Sigmoid colon (tissue), 7 donors: Measurements from ENCODE around the gene MRPL55. TPM values are rescaled to one million over a fixed set of nuclear protein-coding genes. Genes with fewer than 3 reads are reported as not detected.

ENCODE experiments used
- DNase-seq: peaks from one replicate; pipeline ENCODE4 v3.0.0-alpha.2; 2019
- H3K27ac ChIP-seq, 4 donors: fragments of 200-600 bp; sonication (generic); one replicate each; pipeline ENCODE4 v1.5.1; 2016 to 2019; ENCODE audit warnings: mild to moderate bottlenecking in 1 of 4
- H3K27me3 ChIP-seq, 3 donors: fragments of 200-600 bp; sonication (generic); one replicate each; pipeline ENCODE4 v1.5.1; 2019; ENCODE audit warnings: mild to moderate bottlenecking in 1 of 3
- H3K36me3 ChIP-seq, 4 donors: fragments of 200-600 bp; sonication (generic); one replicate each; pipeline ENCODE4 v1.5.1; 2016 to 2019
- H3K4me1 ChIP-seq, 4 donors: fragments of 200-600 bp; sonication (generic); one replicate each; pipeline ENCODE4 v1.5.1; 2017 to 2019
- H3K4me3 ChIP-seq, 4 donors: fragments of 200-600 bp; sonication (generic); one replicate each; pipeline ENCODE4 v1.5.1; 2017 to 2019; ENCODE audit warnings: mild to moderate bottlenecking in 2 of 4, moderate library complexity in 1 of 4
- H3K9me3 ChIP-seq, 4 donors: fragments of 200-600 bp in 3 of 4; sonication (generic) in 3 of 4; one replicate each; pipeline versions ENCODE4 v1.5.1 to v1.6.1; 2013 to 2019
- CTCF ChIP-seq, 4 experiments: fragments of 450-650 bp in 3 of 4; fragments of 200-600 bp in 1 of 4; IDR thresholded peaks; one replicate each; pipeline ENCODE4 v1.5.1; 2016 to 2019; ENCODE audit warnings: antibody characterized with exemption in 4 of 4, mild to moderate bottlenecking in 3 of 4, moderate library complexity in 2 of 4
- EP300 ChIP-seq, 4 donors: sonication (generic); formaldehyde crosslinking; IDR thresholded peaks; one replicate each; pipeline ENCODE4 v1.6.1; 2017; ENCODE audit warnings: antibody characterized with exemption in 4 of 4
- POLR2A ChIP-seq, 2 donors: fragments of 450-650 bp; IDR thresholded peaks; one replicate each; pipeline ENCODE4 v1.6.1; 2016; ENCODE audit warnings: antibody characterized with exemption in 2 of 2, mild to moderate bottlenecking in 2 of 2, moderate library complexity in 2 of 2
- POLR2AphosphoS5 ChIP-seq, 4 donors: sonication (generic); formaldehyde crosslinking; IDR thresholded peaks; one replicate each; pipeline ENCODE4 v1.6.1; 2017; ENCODE audit warnings: antibody characterized with exemption in 4 of 4
- WGBS, 2 donors: extraction: QIAGEN DNeasy Blood & Tissue Kit; methylation state at CpG; one replicate each; pipeline ENCODE4 v1.1.7; 2013; 5-methylcytosine and 5-hydroxymethylcytosine counted together
- intact Hi-C: fragments of 100-400 bp; cut with DNase I; formaldehyde crosslinking; loops from one replicate; pipeline ENCODE4 v1.15.1; 2023
- polyA plus RNA-seq, 3 donors: library from polyadenylated mRNA; stranded (reverse); fragments of 200-250 nt; gene quantifications; one replicate each; pipeline ENCODE4 v1.2.3, GENCODE V29; 2013
- total RNA-seq, 4 donors: library from RNA; depleted of rRNA; stranded (reverse); fragments of >200 nt; gene quantifications; one replicate each; pipeline ENCODE4 v1.1.0, GENCODE V29; 2016
- donor health status: healthy with polysubstance abuse.
- donor health status: Bipolar disorder and iron deficiency.
- donor health status: healthy.

The MRPL55 gene
- total and polyA plus RNA-seq, 7 donors, result 53.5 to 90.6 (median 77.4) TPM

GRCh38 chr1:228150120-228150460 is 41.0 kb upstream of the MRPL55 start:
- 80 to 85% methylated on average over 7 of the region's 7 CpGs for WGBS, 2 donors
- Histone ChIP-seq H3K36me3 (peaks cover 0 to 37% (median 13%) of the 10 kb centered on the region in 4 donors), H3K27ac (peak overlapping the region; percentile 85 to 93 (median 91)), H3K4me3 (peak overlapping the region; percentile 28 to 50 (median 44)), H3K4me1 (peaks cover 0 to 46% (median 38%) of the 10 kb centered on the region in 4 donors), H3K9me3 (no peaks in the 10 kb centered on the region), H3K27me3 (no peaks in the 10 kb centered on the region)
- intact Hi-C loops, result no loop called here
- TF ChIP-seq CTCF (IDR thresholded peaks at IDR 0.05), result no peak
- no peak for TF ChIP-seq POLR2AphosphoS5 (IDR thresholded peaks at IDR 0.05)
- no peak for TF ChIP-seq POLR2A (IDR thresholded peaks at IDR 0.05)
- TF ChIP-seq EP300 (IDR thresholded peaks at IDR 0.05), result no peak
- DNase-seq, result peak; percentile 73

- peak; percentile 90 for DNase-seq
- Histone ChIP-seq H3K4me1 (peaks cover 0 to 46% (median 39%) of the 10 kb centered on the region in 4 donors), H3K36me3 (peaks cover 0 to 37% (median 13%) of the 10 kb centered on the region in 4 donors), H3K4me3 (peak within 1 kb of the TSS; percentile 28 to 50 (median 44)), H3K27ac (peak within 1 kb of the TSS; percentile 85 to 93 (median 91)), H3K27me3 (no peaks in the 10 kb centered on the region), H3K9me3 (no peaks in the 10 kb centered on the region)
- 62 to 67% methylated on average over 17 of the region's 17 CpGs for WGBS, 2 donors
- intact Hi-C loops, result no loop called here
- TF ChIP-seq POLR2AphosphoS5 (IDR thresholded peaks at IDR 0.05) (peak; percentile 60 to 69 (median 65)), CTCF (IDR thresholded peaks at IDR 0.05) (no peak), POLR2A (IDR thresholded peaks at IDR 0.05) (peak; percentile 25 to 26), EP300 (IDR thresholded peaks at IDR 0.05) (peak in 1 of 4 donors; percentile 16)
Observed at GRCh38 chr1:228149406-228150119, 40.5 kb upstream of the MRPL55 start, which contains the start of gene GJC2. TSS of gene GJC2 (plus strand) at chr1:228149930. CDS start at chr1:228157759, 7,829 bp downstream.

GRCh38 chr1:228148935-228149405 is 39.9 kb upstream of the MRPL55 start:
- Histone ChIP-seq H3K4me1 (peaks cover 0 to 52% (median 43%) of the 10 kb centered on the region in 4 donors), H3K36me3 (peaks cover 0 to 37% (median 13%) of the 10 kb centered on the region in 4 donors), H3K27ac (peak overlapping the region; percentile 85 to 93 (median 91)), H3K9me3 (no peaks in the 10 kb centered on the region), H3K4me3 (peak overlapping the region in 1 of 4 donors; percentile 50), H3K27me3 (no peaks in the 10 kb centered on the region)
- 81 to 84% methylated on average over 8 of the region's 8 CpGs for WGBS, 2 donors
- no peak for TF ChIP-seq POLR2AphosphoS5 (IDR thresholded peaks at IDR 0.05)
- TF ChIP-seq EP300 (IDR thresholded peaks at IDR 0.05), result no peak
- TF ChIP-seq POLR2A (IDR thresholded peaks at IDR 0.05), result no peak
- no peak for TF ChIP-seq CTCF (IDR thresholded peaks at IDR 0.05)
- no peak for DNase-seq
- intact Hi-C loops, result no loop called here

GRCh38 chr1:228148196-228148861 is 39.2 kb upstream of the MRPL55 start:
- H3K36me3 ChIP-seq, result peaks cover 0 to 37% (median 13%) of the 10 kb centered on the region in 4 donors
- H3K27me3 ChIP-seq, result no peaks in the 10 kb centered on the region
- no peak overlapping the region for H3K4me3 ChIP-seq
- no peak for TF ChIP-seq EP300 (IDR thresholded peaks at IDR 0.05)
- 73 to 76% methylated on average over 18 of the region's 18 CpGs for WGBS, 2 donors
- H3K27ac ChIP-seq, result peak overlapping the region; percentile 85 to 93 (median 91)
- intact Hi-C loops, result no loop called here
- no peaks in the 10 kb centered on the region for H3K9me3 ChIP-seq
- DNase-seq, result no peak
- H3K4me1 ChIP-seq, result peaks cover 0 to 58% (median 48%) of the 10 kb centered on the region in 4 donors

- Histone ChIP-seq H3K27me3 (no peaks in the 10 kb centered on the region), H3K9me3 (no peaks in the 10 kb centered on the region), H3K4me1 (peaks cover 0 to 64% (median 53%) of the 10 kb centered on the region in 4 donors), H3K36me3 (peaks cover 0 to 37% (median 13%) of the 10 kb centered on the region in 4 donors), H3K4me3 (no peak overlapping the region), H3K27ac (peak overlapping the region; percentile 85 to 93 (median 91))
- TF ChIP-seq EP300 (IDR thresholded peaks at IDR 0.05) (no peak), CTCF (IDR thresholded peaks at IDR 0.05) (no peak), POLR2AphosphoS5 (IDR thresholded peaks at IDR 0.05) (no peak)
- 92% methylated on average over 4 of the region's 4 CpGs for WGBS, 2 donors
- no peak for DNase-seq
- intact Hi-C loops, result no loop called here
Observed at GRCh38 chr1:228147768-228148167, 38.7 kb upstream of the MRPL55 start.
